Measurements from ENCODE around the gene BMAL1.
"Not testable (repeated sequence)": the region's sequence is repeated elsewhere in the genome, so short reads cannot be mapped to it uniquely, and the experiment has no call there.

GRCh38 chr11:13398335-13398734 lies 120.7 kb downstream of the BMAL1 start:
- TF ChIP-seq POLR2A, POLR2AphosphoS5 (IDR thresholded peaks at IDR 0.05; ENCODE audit: low read depth, low read length): not testable (repeated sequence)

Measured in GM12891 (cell line).